ENCODE results near the gene RSPH3.

RSPH3 gene

GRCh38 chr6:158938220-158938619 is 61.8 kb downstream of the RSPH3 start:
- TF ChIP-seq GATA2 (IDR thresholded peaks at IDR 0.05; ENCODE audit: low read depth, low read length) (no peak), GATA3 (IDR thresholded peaks at IDR 0.05; ENCODE audit: low read depth, low read length) (no peak)

- TF ChIP-seq GATA3 (IDR thresholded peaks at IDR 0.05; ENCODE audit: low read depth, low read length) (no peak), GATA2 (IDR thresholded peaks at IDR 0.05; ENCODE audit: low read depth, low read length) (no peak)
These were observed 65.8 kb downstream of the RSPH3 start for GRCh38 chr6:158934157-158934556.

- TF ChIP-seq GATA3 (IDR thresholded peaks at IDR 0.05; ENCODE audit: low read depth, low read length) (no peak), GATA2 (IDR thresholded peaks at IDR 0.05; ENCODE audit: low read depth, low read length) (no peak)
These were observed 66.9 kb downstream of the RSPH3 start for GRCh38 chr6:158933079-158933595.

GRCh38 chr6:158928068-158928467 is 71.9 kb downstream of the RSPH3 start:
- TF ChIP-seq GATA2 (IDR thresholded peaks at IDR 0.05; ENCODE audit: low read depth, low read length) (no peak), GATA3 (IDR thresholded peaks at IDR 0.05; ENCODE audit: low read depth, low read length) (no peak)

- TF ChIP-seq GATA3 (IDR thresholded peaks at IDR 0.05; ENCODE audit: low read depth, low read length), result no peak
- TF ChIP-seq GATA2 (IDR thresholded peaks at IDR 0.05; ENCODE audit: low read depth, low read length), result no peak
These were observed 73.6 kb downstream of the RSPH3 start for GRCh38 chr6:158926414-158926813.

GRCh38 chr6:158924499-158925455 is 75.2 kb downstream of the RSPH3 start:
- TF ChIP-seq GATA3 (IDR thresholded peaks at IDR 0.05; ENCODE audit: low read depth, low read length) (no peak), GATA2 (IDR thresholded peaks at IDR 0.05; ENCODE audit: low read depth, low read length) (no peak)

GRCh38 chr6:158923805-158924498 is 76.0 kb downstream of the RSPH3 start:
- TF ChIP-seq GATA2 (IDR thresholded peaks at IDR 0.05; ENCODE audit: low read depth, low read length) (no peak), GATA3 (IDR thresholded peaks at IDR 0.05; ENCODE audit: low read depth, low read length) (no peak)
